NCI-H2107 treated with DMSO at 0.1 percent for 48 hours (cell line): ENCODE results near the gene ZNF738.
"Not testable (repeated sequence)": the region's sequence is repeated elsewhere in the genome, so short reads cannot be mapped to it uniquely, and the experiment has no call there.

Experiments used
- DNase-seq: peaks from one replicate; lab custom pipeline; 2025; ENCODE audit not compliant: unreplicated experiment; lab: John Stamatoyannopoulos, UW

ZNF738 gene

DNA sequence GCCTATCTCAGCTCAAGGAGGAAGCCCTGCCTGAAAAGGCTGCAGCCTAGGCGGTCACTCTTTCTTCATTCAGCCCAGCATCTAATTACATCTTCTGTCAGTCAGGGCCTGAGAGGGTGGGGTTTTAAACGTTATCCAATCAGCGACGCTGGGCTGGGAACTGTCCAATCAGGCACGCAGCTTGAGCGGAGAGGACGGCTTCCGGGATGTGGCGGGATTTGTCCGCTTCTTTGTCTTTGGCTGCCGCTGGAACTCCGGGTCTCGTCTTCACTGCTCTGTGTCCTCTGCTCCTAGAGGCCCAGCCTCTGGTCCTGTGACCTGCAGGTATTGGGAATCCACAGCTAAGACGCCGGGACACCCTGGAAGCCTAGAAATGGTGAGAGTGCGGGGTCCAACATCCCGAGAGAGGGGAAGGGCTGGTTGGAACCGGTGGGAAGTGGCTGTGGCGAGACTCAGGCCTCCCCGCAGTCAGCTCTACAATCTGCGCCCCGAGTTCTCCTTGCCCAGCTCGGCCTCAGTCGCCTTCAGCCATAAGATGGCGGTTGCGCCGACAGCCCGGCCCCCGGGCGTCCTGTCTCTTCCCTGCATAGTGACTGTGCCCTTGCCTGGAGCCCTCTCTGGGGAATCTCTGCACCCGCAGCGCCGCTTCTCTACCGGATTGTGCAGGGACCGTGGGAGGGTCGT, at the start of gene ZNF738:
Gene ZNF738 (plus strand): TSS at position 233 of the 684 bp plus-strand sequence. CDS start 141 bp downstream, at position 374.
- peak; percentile 90 for DNase-seq

DNA sequence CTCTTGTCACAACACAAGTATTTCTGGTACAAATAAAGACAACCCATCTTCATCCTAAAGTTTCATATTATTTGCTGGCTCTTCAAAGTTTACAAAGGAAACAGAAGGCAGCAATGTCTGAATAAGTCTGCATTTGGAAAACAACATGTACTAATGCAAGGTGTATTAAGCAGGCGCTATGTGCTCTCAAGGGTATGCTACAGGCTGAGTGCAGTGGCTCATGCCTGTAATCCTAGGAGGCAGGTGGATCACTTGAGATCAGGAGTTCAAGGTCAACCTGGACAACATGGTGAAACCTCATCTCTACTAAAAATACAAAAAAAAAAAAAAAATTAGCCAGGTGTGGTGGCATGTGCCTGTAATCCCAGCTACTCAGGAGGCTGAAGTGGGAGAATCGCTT, 46.0 kb upstream of the ZNF738 start:
- DNase-seq = not testable (repeated sequence)

DNA sequence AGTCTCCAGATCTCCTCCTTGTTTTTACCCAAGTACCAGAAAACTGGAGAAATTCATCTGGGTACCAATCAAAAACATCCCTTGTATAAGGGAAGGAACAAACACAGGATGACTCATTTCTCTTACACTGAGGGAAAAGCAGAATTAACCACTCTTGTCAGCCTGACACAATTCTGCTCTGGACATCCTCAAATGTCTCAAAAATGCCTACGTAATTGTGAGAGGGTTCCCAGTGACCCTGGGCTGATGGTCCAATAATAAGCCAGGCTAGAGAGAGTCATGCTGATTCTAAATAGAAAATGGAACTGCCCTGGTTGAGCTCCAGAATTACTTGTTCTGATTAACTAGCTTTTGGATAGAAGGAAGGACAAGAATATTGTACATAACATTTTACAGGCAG, 44.1 kb upstream of the ZNF738 start:
- no peak for DNase-seq

DNA sequence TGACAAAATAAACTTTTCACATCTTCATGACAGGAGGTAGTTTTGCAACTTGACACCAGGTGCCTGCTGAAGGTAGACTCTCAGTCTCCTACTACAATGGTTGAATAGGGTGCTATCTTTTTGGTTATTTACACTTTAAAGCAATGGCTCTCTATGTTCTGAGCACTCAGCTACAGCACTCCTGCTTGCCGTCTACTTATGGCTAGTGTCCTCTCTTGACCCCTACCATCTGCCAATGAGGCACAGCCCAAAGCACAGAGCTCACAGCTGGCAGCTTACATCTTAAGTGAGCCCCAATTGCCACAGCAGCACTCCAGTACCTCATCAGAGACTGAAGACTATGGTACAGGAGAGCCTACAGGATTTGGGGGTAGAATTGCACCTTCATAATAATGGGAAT, 41.0 kb upstream of the ZNF738 start:
- DNase-seq = no peak

DNA sequence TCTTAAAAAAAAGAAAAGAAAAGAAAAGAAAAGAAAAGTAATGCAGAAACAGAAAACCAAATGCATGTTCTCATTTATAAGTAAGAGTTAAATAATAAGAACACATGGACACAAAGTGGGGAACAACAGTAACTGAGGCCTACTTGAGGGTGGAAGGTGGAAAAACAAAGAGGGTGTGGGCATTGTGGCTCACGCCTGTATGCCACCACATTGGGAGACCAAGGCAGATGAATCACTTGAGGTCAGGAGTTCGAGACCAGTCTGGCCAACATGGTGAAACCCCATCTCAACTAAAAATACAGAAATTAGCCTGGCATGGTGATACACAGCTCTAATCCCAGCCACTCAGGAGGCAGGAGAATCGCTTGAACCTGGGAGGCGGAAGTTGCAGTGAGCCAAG, 37.7 kb upstream of the ZNF738 start:
- no peak for DNase-seq

DNA sequence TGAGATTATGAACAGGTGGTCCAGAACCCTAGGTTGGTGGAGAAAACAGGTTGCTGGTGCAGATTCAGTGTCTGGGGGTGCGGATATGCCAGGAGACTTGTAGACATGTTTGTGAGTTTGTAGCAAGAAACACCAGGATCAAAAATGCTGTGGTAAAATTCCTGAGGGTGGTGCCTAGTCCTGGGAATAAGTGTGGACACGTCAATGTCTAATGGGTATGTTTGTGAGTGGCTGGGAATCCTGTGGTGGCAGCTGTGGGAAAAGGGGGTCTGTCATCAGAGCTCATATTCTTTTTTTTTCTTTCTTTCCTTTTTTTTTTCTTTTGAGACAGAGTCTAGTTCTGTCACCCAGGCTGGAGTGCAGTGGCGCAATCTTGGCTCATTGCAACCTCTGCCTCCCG, 36.8 kb upstream of the ZNF738 start:
- no peak for DNase-seq

DNA sequence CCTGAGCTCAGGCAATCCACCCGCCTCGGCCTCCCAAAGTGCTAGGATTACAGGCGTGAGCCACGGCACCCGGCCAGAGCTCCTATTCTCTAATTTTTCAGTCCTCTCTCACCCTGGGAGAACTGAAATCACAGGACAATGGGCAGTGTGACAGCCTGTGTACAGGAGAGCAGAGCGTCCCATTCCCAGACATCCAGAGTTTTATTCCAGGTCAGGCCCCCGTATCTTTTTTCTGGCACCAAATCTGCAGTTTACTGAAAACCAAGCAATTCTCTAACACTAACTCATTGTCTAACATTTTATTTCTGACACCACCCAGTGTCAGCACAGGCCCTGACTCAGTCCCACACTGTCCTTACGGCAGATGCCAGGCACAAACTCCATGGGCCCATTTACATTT, 36.3 kb upstream of the ZNF738 start:
- no peak for DNase-seq

DNA sequence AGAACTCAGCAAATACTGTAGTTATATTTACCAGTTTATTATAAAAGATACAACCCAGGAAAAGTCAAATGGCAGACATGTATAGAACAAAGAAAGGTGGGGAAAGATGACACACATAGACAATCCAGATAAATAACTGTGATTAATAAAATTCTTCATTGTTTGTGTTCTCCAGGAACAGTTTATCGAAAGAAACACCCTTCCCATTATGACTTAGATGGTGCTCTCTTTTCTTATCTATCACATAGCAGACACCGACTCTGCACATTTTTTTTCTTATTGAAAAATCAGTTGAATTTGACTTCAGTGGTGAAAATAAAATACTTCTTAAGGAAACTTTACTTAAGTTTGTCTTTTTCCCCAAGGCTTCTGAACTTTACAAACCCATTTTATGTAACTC, 35.8 kb upstream of the ZNF738 start:
- no peak for DNase-seq

DNA sequence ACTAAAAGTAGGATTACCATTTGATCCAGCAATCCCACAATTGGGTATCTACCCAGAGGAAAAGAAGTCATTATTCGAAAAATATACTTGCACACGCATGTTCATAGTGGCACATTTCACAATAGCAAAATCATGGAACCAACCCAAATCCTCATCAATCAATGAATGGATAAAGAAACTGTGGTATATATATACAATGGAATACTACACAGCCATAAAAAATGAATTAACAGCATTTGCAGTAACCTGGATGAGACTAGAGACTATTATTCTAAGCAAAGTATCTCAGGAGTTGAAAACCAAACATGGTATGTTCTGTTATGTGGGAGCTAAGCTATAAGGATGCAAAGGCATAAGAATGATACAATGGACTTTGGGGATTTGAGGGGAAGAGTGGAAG, 32.6 kb upstream of the ZNF738 start:
- DNase-seq = no peak

DNA sequence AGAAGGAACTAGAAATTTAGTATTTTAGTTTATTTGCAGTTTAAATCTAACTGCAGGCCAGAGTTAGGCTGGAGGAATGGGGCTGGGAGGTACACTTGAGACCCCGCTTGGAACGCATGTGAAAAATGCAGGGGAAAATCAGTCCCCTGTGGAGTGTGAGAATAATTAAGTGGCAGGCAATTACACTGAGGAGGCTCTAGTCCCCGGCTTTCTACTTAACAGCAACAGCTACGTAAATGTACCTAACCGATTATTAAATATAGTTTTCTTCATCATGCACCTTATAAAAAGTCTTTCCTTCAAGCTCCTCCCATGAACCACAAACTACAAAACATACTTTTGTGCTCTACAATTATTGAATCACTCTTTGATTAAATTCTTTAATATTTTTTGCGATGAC, 30.4 kb upstream of the ZNF738 start:
- no peak for DNase-seq

DNA sequence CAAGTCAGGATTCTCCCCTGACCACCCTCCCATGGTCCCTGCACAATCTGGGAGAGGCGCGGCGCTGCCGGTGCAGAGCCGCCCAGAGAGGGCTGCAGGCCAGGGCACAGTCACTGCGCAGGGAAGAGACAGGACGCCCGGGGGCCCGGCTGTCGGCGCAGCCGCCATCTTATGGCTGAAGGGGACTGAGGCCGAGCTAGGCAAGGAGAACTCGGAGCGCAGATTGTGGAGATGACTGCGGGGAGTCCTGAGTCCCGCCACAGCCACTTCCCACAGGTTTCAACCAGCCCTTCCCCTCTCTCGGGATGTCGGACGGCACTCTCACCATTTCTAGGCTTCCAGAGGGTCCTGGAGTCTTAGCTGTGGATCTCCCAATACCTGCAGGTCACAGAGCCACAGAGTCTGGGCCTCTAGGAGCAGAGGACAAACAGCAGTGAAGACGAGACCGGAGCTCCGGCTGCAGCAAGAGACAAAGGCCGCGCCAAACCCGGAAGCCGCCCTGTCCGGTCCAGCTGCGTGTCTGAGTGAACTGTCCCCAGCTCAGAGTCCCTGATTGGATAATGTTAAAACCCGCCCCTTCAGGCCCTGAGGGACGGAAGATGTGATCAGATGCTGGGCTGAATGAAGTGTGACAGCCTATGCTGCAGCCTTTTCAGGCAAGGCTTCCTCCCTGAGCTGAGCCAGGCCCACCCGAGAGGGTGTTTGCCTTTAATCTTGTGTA, 29.8 kb upstream of the ZNF738 start, which contains the start of gene ZNF708:
Gene ZNF708 (minus strand): TSS at position 526 of the 721 bp plus-strand sequence. CDS start 198 bp downstream, at position 328.
- peak; percentile 86 for DNase-seq

DNA sequence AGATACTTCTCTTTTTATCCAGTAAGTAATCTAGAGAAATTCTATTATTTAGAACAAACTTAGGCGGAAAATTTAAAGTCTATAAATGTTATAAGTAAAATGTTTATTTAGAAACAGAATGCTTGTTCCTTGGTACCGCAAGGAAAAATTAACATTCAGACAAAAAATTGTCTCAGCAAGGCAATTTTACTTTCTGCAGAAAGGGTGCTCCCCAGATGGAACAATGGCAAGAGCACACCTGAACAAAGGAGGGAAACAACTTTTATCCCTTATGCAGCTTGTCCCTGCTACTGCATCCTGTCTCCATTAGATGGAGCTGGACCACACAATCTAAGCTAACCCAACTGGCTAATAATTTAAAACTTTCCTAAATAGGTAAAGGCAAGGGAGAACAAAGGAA, 23.1 kb upstream of the ZNF738 start:
- DNase-seq = no peak

DNA sequence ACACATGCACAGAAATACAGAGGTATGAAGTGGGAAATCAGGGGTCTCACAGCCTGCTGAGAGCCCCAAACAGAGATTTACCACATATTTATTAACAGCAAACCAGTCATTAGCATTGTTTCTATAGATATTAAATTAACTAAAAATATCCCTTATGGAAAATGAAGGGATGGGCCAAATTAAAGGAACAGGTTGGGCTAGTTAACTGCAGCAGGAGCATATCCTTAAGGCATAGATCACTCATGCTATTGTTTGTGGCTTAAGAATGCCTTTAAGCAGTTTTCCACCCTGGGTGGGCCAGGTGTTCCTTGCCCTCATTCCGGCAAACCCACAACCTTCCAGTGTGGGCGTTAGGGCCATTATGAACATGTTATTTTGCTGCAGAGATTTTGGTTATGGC, 14.0 kb upstream of the ZNF738 start:
- not testable (repeated sequence) for DNase-seq

DNA sequence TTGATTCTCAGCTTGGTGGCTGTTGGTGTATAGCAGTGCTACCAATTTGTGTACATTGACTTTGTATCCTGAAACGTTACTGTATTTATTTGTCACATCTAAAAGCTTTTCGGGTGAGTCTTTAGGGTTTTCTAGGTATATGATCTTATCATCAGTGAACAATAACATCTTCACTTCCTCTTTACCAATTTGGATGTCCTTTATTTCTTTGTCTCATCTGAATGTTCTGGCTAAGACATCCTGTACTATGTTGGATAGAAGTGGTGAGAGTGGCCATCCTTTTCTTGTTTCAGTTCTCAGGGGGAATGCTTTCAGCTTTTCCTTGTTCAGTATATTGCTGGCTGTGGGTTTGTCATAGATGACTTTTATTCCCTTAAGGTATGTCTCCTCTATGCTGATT, 6.0 kb upstream of the ZNF738 start:
- DNase-seq = no peak

DNA sequence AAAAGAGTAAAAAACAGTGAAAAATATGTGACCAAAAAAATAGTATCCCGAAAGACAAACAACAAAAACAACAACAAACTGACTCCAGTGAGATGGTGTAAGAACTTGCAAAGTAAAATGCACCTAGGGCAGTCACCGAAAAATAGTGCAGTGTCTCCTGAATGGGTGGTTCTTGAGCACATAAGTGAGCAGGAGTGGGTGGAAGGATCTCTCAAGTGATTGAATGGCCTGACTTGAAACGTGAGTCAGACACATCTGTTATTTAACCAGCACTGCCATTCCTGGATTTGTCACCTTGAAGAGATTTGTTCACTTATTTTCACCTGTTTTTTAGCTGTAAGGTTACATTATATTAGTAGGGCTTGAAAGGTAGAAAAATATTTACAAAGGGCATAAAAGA, 3.5 kb downstream of the ZNF738 start:
- no peak for DNase-seq

DNA sequence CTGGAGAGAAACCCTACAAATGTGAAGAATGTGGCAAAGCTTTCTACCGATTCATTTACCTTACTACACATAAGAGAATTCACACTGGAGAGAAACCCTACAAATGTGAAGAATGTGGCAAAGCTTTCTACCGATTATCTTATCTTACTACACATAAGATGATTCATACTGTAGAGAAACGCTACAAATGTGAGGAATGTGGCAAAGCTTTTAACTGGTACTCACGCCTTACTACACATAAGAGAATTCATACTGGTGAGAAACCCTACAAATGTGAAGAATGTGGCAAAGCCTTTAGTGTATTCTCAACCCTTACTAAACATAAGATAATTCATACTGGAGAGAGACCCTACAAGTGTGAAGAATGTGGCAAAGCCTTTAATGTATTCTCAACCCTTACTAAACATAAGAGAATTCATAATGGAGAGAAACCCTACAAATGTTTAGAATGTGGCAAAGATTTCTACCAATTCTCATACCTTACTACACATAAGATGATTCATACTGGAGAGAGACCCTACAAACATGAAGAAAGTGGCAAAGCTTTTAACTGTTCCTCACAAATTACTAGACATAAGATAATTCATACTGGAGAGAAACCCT, 25.3 kb downstream of the ZNF738 start:
- no peak for DNase-seq

DNA sequence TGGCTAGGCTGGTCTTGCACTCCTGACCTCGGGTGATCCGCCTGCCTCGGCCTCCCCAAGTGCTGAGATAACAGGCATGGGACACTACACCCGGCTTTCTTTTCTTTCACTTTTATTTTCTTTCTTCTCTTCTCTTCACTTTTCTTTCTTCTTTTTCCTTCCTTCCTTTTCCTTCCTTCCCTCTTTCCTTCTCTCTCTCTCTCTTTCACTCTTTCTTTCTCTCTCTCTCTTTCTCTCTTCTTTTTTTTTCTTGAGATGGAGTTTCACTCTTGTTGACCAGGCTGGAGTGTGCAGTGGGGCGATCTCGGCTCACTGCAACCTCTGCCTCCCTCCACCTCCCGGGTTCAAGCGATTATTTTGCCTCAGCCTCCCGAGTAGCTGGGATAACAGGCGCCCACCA, 37.3 kb downstream of the ZNF738 start:
- DNase-seq = no peak

DNA sequence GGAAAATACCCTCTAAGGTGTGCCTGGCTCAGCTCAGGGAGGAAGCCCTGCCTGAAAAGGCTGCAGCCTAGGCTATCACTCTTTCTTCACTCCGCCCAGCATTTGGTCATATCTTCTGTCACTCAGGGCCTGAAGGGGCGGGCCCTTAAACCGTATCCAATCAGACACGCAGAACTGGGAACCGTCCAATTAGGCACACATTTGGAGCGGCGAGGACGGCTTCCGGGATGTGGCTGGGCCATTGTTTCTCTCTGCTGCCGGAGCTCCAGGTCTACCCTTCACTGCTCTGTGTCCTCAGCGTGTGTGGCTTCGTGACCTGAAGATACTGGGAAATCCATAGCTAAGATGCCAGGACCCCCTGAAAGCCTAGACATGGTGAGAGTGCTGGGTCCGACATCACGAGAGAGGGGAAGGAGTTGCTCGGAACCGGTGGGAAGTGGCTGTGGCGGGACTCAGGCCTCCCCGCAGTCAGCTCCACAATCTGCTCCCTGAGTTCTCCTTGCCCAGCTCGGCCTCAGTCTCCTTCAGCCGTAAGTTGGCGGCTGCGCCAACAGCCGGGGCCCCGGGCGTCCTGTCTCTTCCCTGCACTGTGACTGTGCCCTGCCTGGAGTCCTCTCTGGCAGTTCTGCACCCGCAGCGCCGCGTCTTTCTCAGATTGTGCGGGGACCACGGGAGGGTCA, 38.2 kb downstream of the ZNF738 start, which contains the start of gene ZNF493:
Gene ZNF493 (plus strand): TSS at position 241 of the 680 bp plus-strand sequence. CDS start 105 bp downstream, at position 346.
- DNase-seq = peak; percentile 82

DNA sequence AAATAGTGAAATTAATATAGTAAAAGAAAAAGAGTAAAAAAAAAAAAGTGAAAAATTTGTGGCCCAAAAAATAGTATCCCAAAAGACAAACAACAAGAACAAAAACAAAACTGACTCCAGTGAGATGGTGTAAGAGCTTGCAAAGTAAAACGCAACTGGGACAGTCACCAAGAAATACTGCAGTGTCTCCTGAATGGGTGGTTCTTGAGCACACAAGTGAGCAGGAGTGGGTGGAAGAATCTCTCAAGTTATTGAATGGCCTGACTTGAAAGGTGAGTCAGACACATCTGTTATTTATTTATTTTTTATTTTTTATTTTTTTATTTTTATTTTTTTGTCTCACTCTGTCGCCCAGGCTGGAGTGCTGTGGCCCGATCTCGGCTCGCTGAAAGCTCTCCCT, 40.1 kb downstream of the ZNF738 start:
- no peak for DNase-seq

DNA sequence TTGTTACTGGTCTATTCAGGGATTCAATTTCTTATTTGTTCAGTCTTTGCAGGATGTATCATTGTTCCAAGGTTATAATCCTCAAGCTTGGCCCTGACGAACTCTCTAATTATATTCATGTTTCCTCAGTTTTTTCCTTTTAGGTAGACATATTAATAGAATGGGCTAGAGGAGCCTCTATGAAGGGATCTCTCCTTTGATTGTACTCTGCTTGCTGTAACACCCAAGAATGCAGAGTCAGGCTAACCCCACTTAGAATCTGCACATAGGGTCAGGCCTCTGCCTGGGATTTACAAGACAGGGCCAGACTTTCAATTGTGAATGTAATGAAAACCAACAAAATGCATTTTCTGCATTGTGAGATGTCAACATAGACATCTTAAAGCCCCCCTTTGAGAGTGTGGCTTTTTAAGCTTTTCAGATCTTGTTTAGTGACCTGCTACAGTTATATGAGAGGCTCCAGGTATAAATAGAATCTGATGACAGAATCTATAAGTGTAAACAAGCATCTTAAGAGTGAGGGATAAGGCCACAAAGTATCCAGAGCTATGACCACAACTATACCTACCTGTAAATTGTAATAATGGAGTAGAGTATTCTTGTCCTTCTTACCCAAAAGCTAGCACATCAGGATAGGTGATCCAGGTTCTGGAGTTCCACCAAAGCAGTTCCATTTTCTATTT, 43.6 kb downstream of the ZNF738 start:
- DNase-seq = no peak

DNA sequence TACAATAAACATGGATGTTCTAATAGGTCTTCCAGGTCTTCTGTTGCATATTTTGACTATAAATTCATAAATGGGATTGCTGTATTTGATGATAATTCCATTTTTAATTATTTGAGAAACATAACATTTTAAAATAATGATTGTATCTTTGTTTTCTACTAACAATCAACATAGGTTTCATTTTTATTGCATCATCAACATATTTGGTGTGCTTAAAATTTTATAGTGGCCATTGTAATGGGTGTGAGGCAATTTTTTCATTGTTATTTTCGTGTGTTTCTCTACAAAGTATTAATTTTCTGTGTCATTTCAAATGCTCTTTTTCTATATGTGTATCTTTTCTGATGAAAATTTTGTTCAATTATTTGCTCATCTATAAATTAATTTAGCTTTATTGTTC, 51.4 kb downstream of the ZNF738 start:
- no peak for DNase-seq
